SK-N-SH treated with all-trans-retinoic acid at 6 μM for 48 hours (cell line): ENCODE measurements around the gene GATA6.

Experiments
- BACH2 ChIP-seq: fragments of 250-450 bp; sonication (Bioruptor Pico); IDR thresholded peaks from 2 replicates; pipeline ENCODE4 v1.9.0; 2021; ENCODE audit warnings: mild to moderate bottlenecking, borderline replicate concordance
- GLIS3 ChIP-seq: fragments of 250-450 bp; sonication (Bioruptor Pico); IDR thresholded peaks from 2 replicates; pipeline ENCODE4 v1.5.0; 2020; ENCODE audit warnings: mild to moderate bottlenecking, moderate library complexity
- PATZ1 ChIP-seq: fragments of 250-450 bp; sonication (Bioruptor Pico); IDR thresholded peaks from 2 replicates; pipeline ENCODE4 v1.8.0; 2020; ENCODE audit warnings: mild to moderate bottlenecking, moderate library complexity, borderline replicate concordance
- PPARA ChIP-seq: fragments of 250-450 bp; sonication (Bioruptor Pico); IDR thresholded peaks from 2 replicates; pipeline ENCODE4 v1.5.0; 2020; ENCODE audit warnings: mild to moderate bottlenecking, borderline replicate concordance
- SNAI2 ChIP-seq: fragments of 250-450 bp; sonication (Bioruptor Pico); IDR thresholded peaks from 2 replicates; pipeline ENCODE4 v1.5.0; 2020; ENCODE audit warnings: mild to moderate bottlenecking, moderate library complexity
- ZC3H10 ChIP-seq: fragments of 250-450 bp; sonication (Bioruptor Pico); IDR thresholded peaks from 2 replicates; pipeline ENCODE4 v1.5.1; 2021; ENCODE audit warnings: mild to moderate bottlenecking, moderate library complexity
- ZFP3 ChIP-seq: fragments of 250-450 bp; sonication (Bioruptor Pico); IDR thresholded peaks from 2 replicates; pipeline ENCODE4 v1.5.0; 2020; ENCODE audit warnings: mild to moderate bottlenecking, moderate library complexity
- ZFP30 ChIP-seq: fragments of 450-650 bp; formaldehyde crosslinking; IDR thresholded peaks from 2 replicates; pipeline ENCODE4 v1.5.0; 2022; ENCODE audit warnings: mild to moderate bottlenecking, moderate library complexity
- ZNF565 ChIP-seq: fragments of 450-650 bp; formaldehyde crosslinking; conservative IDR thresholded peaks from 2 replicates; pipeline ENCODE4 v1.5.0; 2020; ENCODE audit warnings: low read depth, mild to moderate bottlenecking, moderate library complexity

- TF ChIP-seq ZNF565 (no peak), SNAI2 (CRISPR knock-in tag) (no peak), ZFP3 (CRISPR knock-in tag) (no peak), BACH2 (no peak), PATZ1 (CRISPR knock-in tag) (no peak), ZFP30 (CRISPR knock-in tag) (no peak), GLIS3 (CRISPR knock-in tag) (no peak), PPARA (CRISPR knock-in tag) (no peak), ZC3H10 (no peak)
Observed at GRCh38 chr18:22132258-22132657, 37.1 kb upstream of the GATA6 start.
